ENCODE measurements around the gene CALHM5. TPM values are rescaled to one million over a fixed set of nuclear protein-coding genes. Genes with fewer than 3 reads are reported as not detected.

The CALHM5 gene
- total RNA-seq, 1 donor from 2014 or later: 1.9 TPM

GRCh38 chr6:116497113-116497676, 14.2 kb upstream of the CALHM5 start:
- Histone ChIP-seq H3K4me3 (no peak overlapping the region), H3K36me3 (no peaks in the 10 kb centered on the region), H3K27me3 (no peaks in the 10 kb centered on the region), H3K4me1 (no peaks in the 10 kb centered on the region), H3K9me3 (no peaks in the 10 kb centered on the region), H3K27ac (no peak overlapping the region)
- peak; percentile 64 for ATAC-seq
- intact Hi-C loops (cut with DNase I): no loop called here
- TF ChIP-seq CTCF (IDR thresholded peaks at IDR 0.05): no peak
- no peak for DNase-seq

GRCh38 chr6:116500969-116501433, 10.4 kb upstream of the CALHM5 start:
- TF ChIP-seq CTCF (IDR thresholded peaks at IDR 0.05): no peak
- intact Hi-C loops (cut with DNase I): no loop called here
- Histone ChIP-seq H3K4me1 (no peaks in the 10 kb centered on the region), H3K9me3 (no peaks in the 10 kb centered on the region), H3K4me3 (no peak overlapping the region), H3K36me3 (no peaks in the 10 kb centered on the region), H3K27me3 (no peaks in the 10 kb centered on the region), H3K27ac (no peak overlapping the region)
- no peak for DNase-seq
- ATAC-seq: no peak

GRCh38 chr6:116507324-116507723, 4.1 kb upstream of the CALHM5 start:
- Histone ChIP-seq H3K9me3 (no peaks in the 10 kb centered on the region), H3K4me1 (no peaks in the 10 kb centered on the region), H3K27me3 (no peaks in the 10 kb centered on the region), H3K4me3 (no peak overlapping the region), H3K27ac (no peak overlapping the region), H3K36me3 (no peaks in the 10 kb centered on the region)
- no peak for DNase-seq
- no peak for ATAC-seq
- intact Hi-C loops (cut with DNase I): no loop called here
- TF ChIP-seq CTCF (IDR thresholded peaks at IDR 0.05): no peak

DNA sequence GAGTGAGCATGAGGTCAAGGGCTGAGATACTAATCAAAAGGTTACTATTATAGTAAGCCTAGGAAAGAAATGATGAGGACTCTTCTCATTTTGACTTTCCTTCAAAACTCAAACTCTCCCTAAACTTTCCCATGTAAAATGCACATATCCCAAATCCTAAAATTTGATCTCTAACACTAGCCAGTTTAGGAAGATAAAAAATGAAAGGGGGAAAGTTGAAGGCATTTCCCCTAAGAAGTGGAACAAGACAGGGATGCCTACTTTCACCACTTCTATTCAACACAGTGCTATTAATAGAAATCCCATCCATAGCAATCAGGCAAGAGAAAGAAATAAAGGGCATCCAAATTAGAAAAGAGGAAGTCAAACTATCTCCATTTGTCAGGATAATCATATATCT, 2.9 kb upstream of the CALHM5 start:
- Histone ChIP-seq H3K9me3 (no peaks in the 10 kb centered on the region), H3K27ac (no peak overlapping the region), H3K4me1 (no peaks in the 10 kb centered on the region), H3K27me3 (no peaks in the 10 kb centered on the region), H3K4me3 (no peak overlapping the region), H3K36me3 (no peaks in the 10 kb centered on the region)
- DNase-seq (no peak), ATAC-seq (no peak)
- no peak for TF ChIP-seq CTCF (IDR thresholded peaks at IDR 0.05)
- intact Hi-C loops (cut with DNase I): no loop called here

GRCh38 chr6:116512111-116512559, 696 bp downstream of the CALHM5 start:
- TF ChIP-seq CTCF (IDR thresholded peaks at IDR 0.05): no peak
- DNase-seq: no peak
- Histone ChIP-seq H3K9me3 (no peaks in the 10 kb centered on the region), H3K27me3 (no peaks in the 10 kb centered on the region), H3K4me3 (peak overlapping the region; percentile 43), H3K27ac (peak overlapping the region; percentile 86), H3K4me1 (no peaks in the 10 kb centered on the region), H3K36me3 (no peaks in the 10 kb centered on the region)
- intact Hi-C loops (cut with DNase I): no loop called here
- ATAC-seq: no peak

GRCh38 chr6:116512734-116513133, 1.3 kb downstream of the CALHM5 start:
- ATAC-seq (no peak), DNase-seq (no peak)
- no peak for TF ChIP-seq CTCF (IDR thresholded peaks at IDR 0.05)
- Histone ChIP-seq H3K36me3 (no peaks in the 10 kb centered on the region), H3K27me3 (no peaks in the 10 kb centered on the region), H3K27ac (peak overlapping the region; percentile 86), H3K4me3 (peak overlapping the region; percentile 43), H3K9me3 (no peaks in the 10 kb centered on the region), H3K4me1 (no peaks in the 10 kb centered on the region)
- intact Hi-C loops (cut with DNase I): no loop called here

Measured in upper lobe of right lung (tissue), 1 donor.